DND-41 (cell line): ENCODE data around the gene PRKCE.

Experiments used
- ATAC-seq: fragments of 200-7000 bp; cut with Tn5 transposase; 3 replicates; pipeline ENCODE4 v1.9.1; 2021; ENCODE audit warnings: low read depth; ENCODE audit not compliant: insufficient read depth
- DNase-seq: peaks from one replicate; pipeline ENCODE4 v3.0.0-alpha.2; 2020
- H2AFZ ChIP-seq: 2 replicates; pipeline ENCODE4 v1.6.0; 2012; ENCODE audit warnings: low read depth, low read length
- H3K27ac ChIP-seq: 2 replicates; pipeline ENCODE4 v1.5.1; 2012; ENCODE audit warnings: low read length, inconsistent platforms
- H3K27me3 ChIP-seq: fragments of 200-600 bp; sonication (generic); 2 replicates; pipeline ENCODE4 v1.6.0; 2012; ENCODE audit warnings: low read length, mild to moderate bottlenecking, inconsistent platforms; ENCODE audit not compliant: insufficient read depth, poor library complexity
- H3K36me3 ChIP-seq: 2 replicates; pipeline ENCODE4 v1.5.1; 2012; ENCODE audit warnings: low read length, inconsistent platforms; ENCODE audit not compliant: insufficient read depth
- H3K4me1 ChIP-seq: 2 replicates; pipeline ENCODE4 v1.5.1; 2012; ENCODE audit warnings: mild to moderate bottlenecking, low read length; ENCODE audit not compliant: insufficient read depth
- H3K4me2 ChIP-seq: 2 replicates; pipeline ENCODE4 v1.6.0; 2012; ENCODE audit warnings: mild to moderate bottlenecking, moderate library complexity, low read length, inconsistent platforms; ENCODE audit not compliant: insufficient read depth
- H3K4me3 ChIP-seq, 2 experiments: fragments of 200-600 bp in 1 of 2; shearing (Covaris generic) in 1 of 2; 2 replicates each; pipeline ENCODE4 v1.5.1; 2012 to 2016; ENCODE audit warnings: inconsistent platforms in 2 of 2, low read length in 2 of 2, mild to moderate bottlenecking in 2 of 2, low read depth in 1 of 2, moderate library complexity in 1 of 2
- H3K79me2 ChIP-seq: 2 replicates; pipeline ENCODE4 v1.6.0; 2012; ENCODE audit warnings: low read length, inconsistent platforms; ENCODE audit not compliant: insufficient read depth
- H3K9ac ChIP-seq: 2 replicates; pipeline ENCODE4 v1.6.0; 2012; ENCODE audit warnings: low read depth, mild to moderate bottlenecking, inconsistent platforms, low read length, moderate library complexity
- H3K9me3 ChIP-seq: 2 replicates; pipeline ENCODE4 v1.5.1; 2012; ENCODE audit warnings: low read length, moderate library complexity, mild to moderate bottlenecking, inconsistent platforms; ENCODE audit not compliant: insufficient read depth, severe bottlenecking
- H4K20me1 ChIP-seq: 2 replicates; pipeline ENCODE4 v1.6.0; 2012; ENCODE audit warnings: low read length; ENCODE audit not compliant: insufficient read depth
- EZH2 ChIP-seq: IDR thresholded peaks from 3 replicates; pipeline ENCODE4 v1.6.1; 2012; ENCODE audit warnings: borderline replicate concordance, low read depth, mild to moderate bottlenecking, moderate library complexity, low read length, inconsistent platforms; ENCODE audit not compliant: severe bottlenecking
- TF ChIP-seq, protein P1 (sequence below): IDR thresholded peaks from 2 replicates; pipeline ENCODE4 v1.5.1; 2012; ENCODE audit warnings: borderline replicate concordance, low read length, moderate library complexity, mild to moderate bottlenecking; ENCODE audit not compliant: poor library complexity, severe bottlenecking; ENCODE audit errors: extremely low read depth

PRKCE gene

DNA sequence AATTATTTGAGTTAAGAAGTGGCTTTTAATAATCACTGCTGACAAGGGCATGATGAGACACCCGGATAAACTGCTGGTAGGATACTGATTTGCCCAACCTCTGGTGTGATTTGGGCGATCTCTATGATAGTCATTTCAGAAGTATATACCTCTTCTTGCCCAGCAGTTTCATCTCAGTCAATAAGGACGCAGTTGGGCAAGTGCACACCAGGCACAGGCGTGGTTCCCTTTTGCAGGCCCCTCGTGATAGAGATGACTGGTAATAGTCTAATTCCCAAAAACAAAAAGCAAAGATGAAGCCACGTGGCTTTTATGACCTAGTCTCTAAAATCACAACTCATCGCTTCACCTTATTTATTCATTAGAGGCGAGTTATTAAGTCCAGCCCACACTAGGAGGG is 246.4 kb downstream of the PRKCE start:
- H3K79me2 ChIP-seq = no peaks in the 10 kb centered on the region
- H2AFZ ChIP-seq = no peak overlapping the region
- H3K27me3 ChIP-seq = no peaks in the 10 kb centered on the region
- H3K9me3 ChIP-seq = no peaks in the 10 kb centered on the region
- no peak overlapping the region for H3K9ac ChIP-seq
- no peak overlapping the region for H3K27ac ChIP-seq
- H4K20me1 ChIP-seq = no peaks in the 10 kb centered on the region
- DNase-seq = no peak
- no peak overlapping the region for H3K4me2 ChIP-seq
- ATAC-seq = no peak
- H3K4me1 ChIP-seq = no peaks in the 10 kb centered on the region
- TF ChIP-seq EZH2 = no peak
- TF ChIP-seq, protein P1, sequence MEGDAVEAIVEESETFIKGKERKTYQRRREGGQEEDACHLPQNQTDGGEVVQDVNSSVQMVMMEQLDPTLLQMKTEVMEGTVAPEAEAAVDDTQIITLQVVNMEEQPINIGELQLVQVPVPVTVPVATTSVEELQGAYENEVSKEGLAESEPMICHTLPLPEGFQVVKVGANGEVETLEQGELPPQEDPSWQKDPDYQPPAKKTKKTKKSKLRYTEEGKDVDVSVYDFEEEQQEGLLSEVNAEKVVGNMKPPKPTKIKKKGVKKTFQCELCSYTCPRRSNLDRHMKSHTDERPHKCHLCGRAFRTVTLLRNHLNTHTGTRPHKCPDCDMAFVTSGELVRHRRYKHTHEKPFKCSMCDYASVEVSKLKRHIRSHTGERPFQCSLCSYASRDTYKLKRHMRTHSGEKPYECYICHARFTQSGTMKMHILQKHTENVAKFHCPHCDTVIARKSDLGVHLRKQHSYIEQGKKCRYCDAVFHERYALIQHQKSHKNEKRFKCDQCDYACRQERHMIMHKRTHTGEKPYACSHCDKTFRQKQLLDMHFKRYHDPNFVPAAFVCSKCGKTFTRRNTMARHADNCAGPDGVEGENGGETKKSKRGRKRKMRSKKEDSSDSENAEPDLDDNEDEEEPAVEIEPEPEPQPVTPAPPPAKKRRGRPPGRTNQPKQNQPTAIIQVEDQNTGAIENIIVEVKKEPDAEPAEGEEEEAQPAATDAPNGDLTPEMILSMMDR = no peak
- H3K36me3 ChIP-seq = no peaks in the 10 kb centered on the region
- no peak overlapping the region for H3K4me3 ChIP-seq

DNA sequence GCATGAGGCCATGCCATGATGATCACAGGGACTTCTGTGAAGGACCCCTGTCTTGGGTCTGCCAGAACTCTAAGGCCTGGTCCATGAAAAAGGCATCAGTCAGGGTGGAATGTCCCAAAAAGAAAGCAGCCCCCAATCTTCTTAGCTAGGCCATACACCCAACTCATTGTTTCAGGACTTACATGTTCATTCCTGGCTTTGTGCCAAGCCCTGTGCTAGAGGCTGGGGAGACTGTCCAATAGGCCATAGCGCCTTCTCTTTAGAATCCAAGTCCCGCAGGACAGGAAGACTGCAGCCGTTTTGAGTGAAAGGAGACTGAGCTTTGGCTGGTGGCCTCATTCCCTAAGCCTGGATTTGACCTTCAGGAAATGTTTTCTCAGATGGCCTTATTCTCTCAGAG is 247.3 kb downstream of the PRKCE start:
- Histone ChIP-seq H4K20me1 (no peaks in the 10 kb centered on the region), H3K79me2 (no peaks in the 10 kb centered on the region), H3K4me2 (no peak overlapping the region), H3K27ac (no peak overlapping the region), H3K9me3 (no peaks in the 10 kb centered on the region), H3K4me3 (no peak overlapping the region), H3K27me3 (no peaks in the 10 kb centered on the region), H3K4me1 (no peaks in the 10 kb centered on the region), H3K9ac (no peak overlapping the region), H3K36me3 (no peaks in the 10 kb centered on the region), H2AFZ (no peak overlapping the region)
- TF ChIP-seq, protein P1 = no peak
- TF ChIP-seq EZH2 = no peak
- ATAC-seq = no peak
- DNase-seq = no peak

DNA sequence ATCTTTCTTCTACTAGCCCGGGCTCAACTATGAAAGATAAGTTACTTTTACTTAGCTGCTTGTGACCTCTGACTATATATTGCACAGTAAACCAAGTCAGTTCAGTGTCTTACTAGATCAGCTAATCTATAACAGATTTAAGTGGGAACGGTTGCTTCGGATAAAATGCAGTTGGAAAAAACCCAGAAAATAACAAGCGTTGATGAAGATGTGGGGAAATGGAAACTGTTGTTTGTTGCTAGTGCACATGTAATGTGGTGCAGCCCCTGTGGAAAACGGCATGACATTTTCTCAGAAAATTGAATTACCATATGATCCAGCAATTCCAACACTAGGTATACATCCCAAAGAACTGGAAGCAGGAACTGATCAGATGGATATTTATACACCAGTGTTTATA is 248.5 kb downstream of the PRKCE start:
- Histone ChIP-seq H2AFZ (no peak overlapping the region), H3K27me3 (no peaks in the 10 kb centered on the region), H3K27ac (no peak overlapping the region), H3K9ac (no peak overlapping the region), H4K20me1 (no peaks in the 10 kb centered on the region), H3K4me1 (no peaks in the 10 kb centered on the region), H3K36me3 (no peaks in the 10 kb centered on the region), H3K9me3 (no peaks in the 10 kb centered on the region), H3K4me2 (no peak overlapping the region), H3K79me2 (no peaks in the 10 kb centered on the region), H3K4me3 (no peak overlapping the region)
- ATAC-seq (no peak), DNase-seq (no peak)
- TF ChIP-seq, protein P1 = no peak
- no peak for TF ChIP-seq EZH2

DNA sequence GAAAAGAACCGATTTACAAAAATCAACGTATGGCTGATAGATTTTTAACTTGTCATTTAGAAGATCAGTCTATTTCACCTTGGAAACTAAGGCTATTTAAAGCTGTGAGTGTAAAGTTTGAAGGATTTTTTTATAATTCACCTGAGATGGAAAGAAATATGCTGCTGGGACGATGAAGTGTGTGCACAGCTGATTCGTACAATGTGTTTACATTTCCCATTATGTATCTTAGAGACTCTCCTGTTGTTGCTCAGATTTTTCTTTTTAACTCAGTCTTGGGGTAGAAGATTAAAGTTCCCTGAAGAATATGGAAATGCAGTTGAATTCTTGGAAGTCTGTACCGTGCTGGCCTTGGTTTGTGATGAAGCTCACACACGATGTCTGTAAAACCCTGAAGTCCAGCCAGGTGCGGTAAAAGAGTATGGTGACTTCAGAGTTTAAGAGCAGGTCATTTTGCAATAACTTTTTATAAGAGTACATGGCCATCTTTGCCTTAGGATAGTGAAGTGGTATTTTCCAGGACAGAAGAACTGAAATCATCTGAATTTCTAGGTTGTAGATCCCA is 250.1 kb downstream of the PRKCE start:
- H3K4me2 ChIP-seq = no peak overlapping the region
- no peaks in the 10 kb centered on the region for H4K20me1 ChIP-seq
- H3K36me3 ChIP-seq = no peaks in the 10 kb centered on the region
- no peaks in the 10 kb centered on the region for H3K9me3 ChIP-seq
- H3K4me3 ChIP-seq = no peak overlapping the region
- H3K27me3 ChIP-seq = no peaks in the 10 kb centered on the region
- H3K9ac ChIP-seq = no peak overlapping the region
- no peaks in the 10 kb centered on the region for H3K4me1 ChIP-seq
- no peak for ATAC-seq
- no peaks in the 10 kb centered on the region for H3K79me2 ChIP-seq
- H2AFZ ChIP-seq = no peak overlapping the region
- TF ChIP-seq, protein P1 = no peak
- TF ChIP-seq EZH2 = no peak
- H3K27ac ChIP-seq = no peak overlapping the region
- DNase-seq = no peak
